HEK293T (cell line): ENCODE data around the gene PARP8.

Source experiments
- CTCF ChIA-PET: fragments of 350-600 bp; formaldehyde crosslinking; extraction: SDS; loops from one replicate; lab custom pipeline; 2021; ENCODE audit warnings: antibody characterized with exemption, inconsistent platforms; lab: Yijun Ruan, JAX
- POLR2A ChIA-PET: fragments of 350-600 bp; formaldehyde crosslinking; extraction: SDS; loops from one replicate; lab custom pipeline; 2020; ENCODE audit warnings: antibody characterized with exemption, inconsistent platforms; lab: Yijun Ruan, JAX
- DNase-seq: peaks from one replicate; pipeline ENCODE4 v3.0.0; 2012; ENCODE audit warnings: mixed read lengths; ENCODE audit errors: extremely low spot score
- ARNT ChIP-seq: fragments of 450-650 bp; IDR thresholded peaks from 2 replicates; pipeline ENCODE4 v1.6.1; 2017; ENCODE audit warnings: mild to moderate bottlenecking
- BHLHE40 ChIP-seq: fragments of 450-650 bp; IDR thresholded peaks from 2 replicates; pipeline ENCODE4 v1.6.1; 2016; ENCODE audit warnings: mild to moderate bottlenecking, moderate library complexity, borderline replicate concordance
- CTBP1 ChIP-seq: fragments of 450-650 bp; IDR thresholded peaks from 2 replicates; pipeline ENCODE4 v1.6.1; 2016; ENCODE audit warnings: borderline replicate concordance
- ELF4 ChIP-seq: fragments of 450-650 bp; IDR thresholded peaks from 2 replicates; pipeline ENCODE4 v1.6.1; 2017; ENCODE audit warnings: antibody characterized with exemption
- FOXA1 ChIP-seq: fragments of 450-650 bp; IDR thresholded peaks from 2 replicates; pipeline ENCODE4 v1.6.1; 2016; ENCODE audit warnings: mild to moderate bottlenecking
- FOXK2 ChIP-seq: fragments of 450-650 bp; IDR thresholded peaks from 2 replicates; pipeline ENCODE4 v1.6.1; 2016; ENCODE audit warnings: mild to moderate bottlenecking
- FOXM1 ChIP-seq: fragments of 450-650 bp; IDR thresholded peaks from 2 replicates; pipeline ENCODE4 v1.6.1; 2017; ENCODE audit warnings: mild to moderate bottlenecking, borderline replicate concordance
- HDGF ChIP-seq: fragments of 450-650 bp; IDR thresholded peaks from 2 replicates; pipeline ENCODE4 v1.6.1; 2017; ENCODE audit warnings: antibody characterized with exemption, borderline replicate concordance
- L3MBTL2 ChIP-seq: fragments of 450-650 bp; conservative IDR thresholded peaks from 2 replicates; pipeline ENCODE4 v1.6.1; 2016; ENCODE audit warnings: mild to moderate bottlenecking
- LEF1 ChIP-seq: fragments of 450-650 bp; IDR thresholded peaks from 2 replicates; pipeline ENCODE4 v1.6.1; 2017; ENCODE audit warnings: mild to moderate bottlenecking, borderline replicate concordance
- NFRKB ChIP-seq: fragments of 450-650 bp; IDR thresholded peaks from 2 replicates; pipeline ENCODE4 v1.6.1; 2016; ENCODE audit warnings: mild to moderate bottlenecking, moderate library complexity
- PKNOX1 ChIP-seq: fragments of 450-650 bp; IDR thresholded peaks from 2 replicates; pipeline ENCODE4 v1.6.1; 2016
- SP1 ChIP-seq: fragments of 450-650 bp; IDR thresholded peaks from 2 replicates; pipeline ENCODE4 v1.6.1; 2017
- SUZ12 ChIP-seq: fragments of 450-650 bp; IDR thresholded peaks from 2 replicates; pipeline ENCODE4 v1.6.1; 2016; ENCODE audit warnings: mild to moderate bottlenecking
- TARDBP ChIP-seq: fragments of 450-650 bp; IDR thresholded peaks from 2 replicates; pipeline ENCODE4 v1.6.1; 2016
- ZNF384 ChIP-seq: fragments of 450-650 bp; IDR thresholded peaks from 2 replicates; pipeline ENCODE4 v1.6.1; 2016

PARP8 gene

GRCh38 chr5:50832657-50833284 is 166.3 kb downstream of the PARP8 start:
- DNase-seq, result no peak
- CTCF ChIA-PET, result no interaction called here
- POLR2A ChIA-PET, result no interaction called here
- TF ChIP-seq FOXA1 (no peak), CTBP1 (no peak), ZNF384 (no peak), TARDBP (no peak)

- DNase-seq, result no peak
- no peak for TF ChIP-seq L3MBTL2
- CTCF ChIA-PET, result no interaction called here
- POLR2A ChIA-PET, result no interaction called here
These were observed 169.9 kb downstream of the PARP8 start for GRCh38 chr5:50836356-50836755.

- DNase-seq, result no peak
- TF ChIP-seq BHLHE40 (no peak), FOXA1 (no peak), NFRKB (no peak), HDGF (no peak), TARDBP (no peak), CTBP1 (no peak), SP1 (no peak), SUZ12 (no peak), ELF4 (no peak), LEF1 (no peak), FOXK2 (no peak), ZNF384 (no peak), ARNT (no peak), FOXM1 (no peak)
- ChIA-PET CTCF (no interaction called here), POLR2A (no interaction called here)
These were observed 173.0 kb downstream of the PARP8 start for GRCh38 chr5:50839472-50839871.

- CTCF ChIA-PET, result no interaction called here
These were observed 176.7 kb downstream of the PARP8 start for GRCh38 chr5:50843091-50843490.

GRCh38 chr5:50846261-50846660 is 179.8 kb downstream of the PARP8 start:
- TF ChIP-seq SUZ12 (no peak), FOXK2 (no peak), PKNOX1 (no peak), FOXM1 (no peak), L3MBTL2 (no peak), FOXA1 (no peak), ARNT (no peak), ELF4 (no peak), SP1 (no peak), HDGF (no peak), LEF1 (no peak), NFRKB (no peak), ZNF384 (no peak), BHLHE40 (no peak), CTBP1 (no peak), TARDBP (no peak)
- no peak for DNase-seq
- CTCF ChIA-PET, result no interaction called here
- POLR2A ChIA-PET, result no interaction called here

More at GRCh38 chr5:50843091-50843490, 176.7 kb downstream of the PARP8 start:
- TF ChIP-seq ELF4 (no peak), SP1 (no peak)
- POLR2A ChIA-PET, result no interaction called here
- no peak for DNase-seq

GRCh38 chr5:50849554-50849953 is 183.1 kb downstream of the PARP8 start:
- DNase-seq, result no peak
- ChIA-PET CTCF (no interaction called here), POLR2A (interaction anchor here (0.7 kb wide), 1 partner anchor 248 kb away, joined by 5 read pairs; no protein-coding TSS in a partner anchor)
- TF ChIP-seq ARNT, result no peak
- TF ChIP-seq L3MBTL2, result no peak
- TF ChIP-seq PKNOX1, result no peak
- TF ChIP-seq BHLHE40, result no peak
- no peak for TF ChIP-seq ELF4
- no peak for TF ChIP-seq TARDBP
- no peak for TF ChIP-seq FOXM1
- no peak for TF ChIP-seq HDGF
- TF ChIP-seq ZNF384, result no peak
- TF ChIP-seq NFRKB, result no peak
- no peak for TF ChIP-seq FOXA1
- no peak for TF ChIP-seq FOXK2

- no peak for DNase-seq
- POLR2A ChIA-PET, result no interaction called here
- CTCF ChIA-PET, result no interaction called here
- TF ChIP-seq SP1 (no peak), HDGF (no peak), PKNOX1 (no peak), ZNF384 (no peak), ARNT (no peak)
These were observed 186.7 kb downstream of the PARP8 start for GRCh38 chr5:50853151-50853550.
